Neural progenitor cell (in vitro differentiated cells): ENCODE results near the gene LRBA.

Source experiments
- EZH2 ChIP-seq: fragments of 200-600 bp; sonication (generic); IDR thresholded peaks from 2 replicates; pipeline ENCODE4 v1.6.1; 2017; ENCODE audit warnings: antibody characterized with exemption, mild to moderate bottlenecking, moderate library complexity
- EZH2phosphoT487 ChIP-seq: fragments of 200-600 bp; sonication (generic); IDR thresholded peaks from 2 replicates; pipeline ENCODE4 v1.6.1; 2017; ENCODE audit warnings: antibody characterized with exemption
- TF ChIP-seq, protein P1 (sequence below): fragments of 200-600 bp; sonication (generic); IDR thresholded peaks from 2 replicates; pipeline ENCODE4 v1.5.1; 2017; ENCODE audit warnings: antibody characterized with exemption, mild to moderate bottlenecking

DNA sequence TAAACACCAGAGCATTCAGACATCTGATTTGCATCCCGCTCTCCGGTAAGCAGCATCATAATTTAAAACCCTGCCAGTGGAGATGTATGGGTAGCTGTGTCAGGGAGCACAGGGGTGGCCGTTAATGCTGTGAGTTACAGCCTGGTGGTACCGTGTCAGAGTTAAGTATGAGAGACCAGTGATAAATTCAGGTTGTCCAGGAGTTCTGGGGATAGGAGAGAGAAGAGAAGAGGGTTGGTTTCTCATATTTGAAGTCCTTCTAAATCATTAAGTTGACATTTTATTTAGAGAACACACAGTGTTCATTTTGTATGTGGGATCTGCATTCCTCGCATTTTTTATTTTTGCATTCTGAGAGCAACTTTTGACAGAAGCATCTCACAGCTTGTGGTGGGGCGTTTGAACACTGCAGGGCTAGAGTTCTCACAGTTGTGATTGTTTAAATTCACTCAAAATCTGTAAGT lies 779.2 kb downstream of the LRBA start:
- TF ChIP-seq EZH2 (no peak), EZH2phosphoT487 (no peak)
- TF ChIP-seq, protein P1, sequence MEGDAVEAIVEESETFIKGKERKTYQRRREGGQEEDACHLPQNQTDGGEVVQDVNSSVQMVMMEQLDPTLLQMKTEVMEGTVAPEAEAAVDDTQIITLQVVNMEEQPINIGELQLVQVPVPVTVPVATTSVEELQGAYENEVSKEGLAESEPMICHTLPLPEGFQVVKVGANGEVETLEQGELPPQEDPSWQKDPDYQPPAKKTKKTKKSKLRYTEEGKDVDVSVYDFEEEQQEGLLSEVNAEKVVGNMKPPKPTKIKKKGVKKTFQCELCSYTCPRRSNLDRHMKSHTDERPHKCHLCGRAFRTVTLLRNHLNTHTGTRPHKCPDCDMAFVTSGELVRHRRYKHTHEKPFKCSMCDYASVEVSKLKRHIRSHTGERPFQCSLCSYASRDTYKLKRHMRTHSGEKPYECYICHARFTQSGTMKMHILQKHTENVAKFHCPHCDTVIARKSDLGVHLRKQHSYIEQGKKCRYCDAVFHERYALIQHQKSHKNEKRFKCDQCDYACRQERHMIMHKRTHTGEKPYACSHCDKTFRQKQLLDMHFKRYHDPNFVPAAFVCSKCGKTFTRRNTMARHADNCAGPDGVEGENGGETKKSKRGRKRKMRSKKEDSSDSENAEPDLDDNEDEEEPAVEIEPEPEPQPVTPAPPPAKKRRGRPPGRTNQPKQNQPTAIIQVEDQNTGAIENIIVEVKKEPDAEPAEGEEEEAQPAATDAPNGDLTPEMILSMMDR: no peak
